ENCODE results near the gene EPB41L5.

DNA sequence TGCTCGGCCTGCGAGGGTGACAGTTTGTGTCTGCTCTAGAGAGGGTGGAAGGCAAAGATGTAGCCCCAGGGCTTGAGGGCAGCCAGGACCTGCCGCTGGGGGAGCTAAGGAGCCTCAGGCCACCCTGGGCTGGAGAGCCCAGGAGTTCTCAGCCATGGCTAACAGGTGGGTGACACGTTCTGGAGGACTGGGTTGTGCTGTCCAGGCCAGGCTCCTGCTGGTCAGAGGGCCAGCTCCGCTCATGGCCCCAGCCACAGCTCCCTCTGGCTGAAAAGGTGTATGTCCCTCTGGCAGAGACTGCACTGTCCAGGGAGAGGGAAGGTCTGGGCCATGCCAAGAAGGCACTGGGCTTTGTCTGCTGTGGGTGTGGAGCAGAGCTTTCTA, 191.1 kb downstream of the EPB41L5 start:
- no peak for TF ChIP-seq EP300 (IDR thresholded peaks at IDR 0.05)
- TF ChIP-seq, protein P1, sequence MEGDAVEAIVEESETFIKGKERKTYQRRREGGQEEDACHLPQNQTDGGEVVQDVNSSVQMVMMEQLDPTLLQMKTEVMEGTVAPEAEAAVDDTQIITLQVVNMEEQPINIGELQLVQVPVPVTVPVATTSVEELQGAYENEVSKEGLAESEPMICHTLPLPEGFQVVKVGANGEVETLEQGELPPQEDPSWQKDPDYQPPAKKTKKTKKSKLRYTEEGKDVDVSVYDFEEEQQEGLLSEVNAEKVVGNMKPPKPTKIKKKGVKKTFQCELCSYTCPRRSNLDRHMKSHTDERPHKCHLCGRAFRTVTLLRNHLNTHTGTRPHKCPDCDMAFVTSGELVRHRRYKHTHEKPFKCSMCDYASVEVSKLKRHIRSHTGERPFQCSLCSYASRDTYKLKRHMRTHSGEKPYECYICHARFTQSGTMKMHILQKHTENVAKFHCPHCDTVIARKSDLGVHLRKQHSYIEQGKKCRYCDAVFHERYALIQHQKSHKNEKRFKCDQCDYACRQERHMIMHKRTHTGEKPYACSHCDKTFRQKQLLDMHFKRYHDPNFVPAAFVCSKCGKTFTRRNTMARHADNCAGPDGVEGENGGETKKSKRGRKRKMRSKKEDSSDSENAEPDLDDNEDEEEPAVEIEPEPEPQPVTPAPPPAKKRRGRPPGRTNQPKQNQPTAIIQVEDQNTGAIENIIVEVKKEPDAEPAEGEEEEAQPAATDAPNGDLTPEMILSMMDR (IDR thresholded peaks at IDR 0.05): no peak
- TF ChIP-seq POLR2A (IDR thresholded peaks at IDR 0.05): no peak

All from upper lobe of left lung (tissue), 4 donors.